Measurements from ENCODE around the gene GRM7.

Gene GRM7

GRCh38 chr3:6985848-6986247 lies 124.9 kb downstream of the GRM7 start:
- no peak for DNase-seq

- DNase-seq, result no peak
Observed at GRCh38 chr3:6989608-6990291, 128.8 kb downstream of the GRM7 start.

GRCh38 chr3:6994081-6994668 lies 133.3 kb downstream of the GRM7 start:
- DNase-seq, result peak in 1 of 2 experiments; percentile 0

- no peak for DNase-seq
Observed at GRCh38 chr3:7000501-7000900, 139.6 kb downstream of the GRM7 start.

- no peak for DNase-seq
Observed at GRCh38 chr3:7001370-7001769, 140.5 kb downstream of the GRM7 start.

- no peak for DNase-seq
Observed at GRCh38 chr3:7015683-7016440, 154.9 kb downstream of the GRM7 start.

- no peak for DNase-seq
Observed at GRCh38 chr3:7025581-7026300, 164.8 kb downstream of the GRM7 start.

GRCh38 chr3:7029562-7029961 lies 168.6 kb downstream of the GRM7 start:
- no peak for DNase-seq

- no peak for DNase-seq
Observed at GRCh38 chr3:7038394-7038793, 177.5 kb downstream of the GRM7 start.

- no peak for DNase-seq
Observed at GRCh38 chr3:7062714-7063113, 201.8 kb downstream of the GRM7 start.

- DNase-seq, result no peak
Observed at GRCh38 chr3:7070461-7070860, 209.5 kb downstream of the GRM7 start.

GRCh38 chr3:7074217-7074616 lies 213.3 kb downstream of the GRM7 start:
- DNase-seq, result no peak

GRCh38 chr3:7075117-7075516 lies 214.2 kb downstream of the GRM7 start:
- no peak for DNase-seq

- DNase-seq, result no peak
Observed at GRCh38 chr3:7075901-7076300, 215.0 kb downstream of the GRM7 start.

- DNase-seq, result no peak
Observed at GRCh38 chr3:7082244-7082643, 221.3 kb downstream of the GRM7 start.

- no peak for DNase-seq
Observed at GRCh38 chr3:7086417-7086816, 225.5 kb downstream of the GRM7 start.

GRCh38 chr3:7095116-7095515 lies 234.2 kb downstream of the GRM7 start:
- DNase-seq, result no peak

GRCh38 chr3:7100136-7100535 lies 239.2 kb downstream of the GRM7 start:
- no peak for DNase-seq

GRCh38 chr3:7106635-7107034 lies 245.7 kb downstream of the GRM7 start:
- DNase-seq, result no peak

- no peak for DNase-seq
Observed at GRCh38 chr3:7112523-7113056, 251.7 kb downstream of the GRM7 start.

GRCh38 chr3:7144697-7145308 lies 283.9 kb downstream of the GRM7 start:
- peak; percentile 7 to 19 for DNase-seq

- no peak for DNase-seq
Observed at GRCh38 chr3:7146529-7146928, 285.6 kb downstream of the GRM7 start.

GRCh38 chr3:7158516-7158915 lies 297.6 kb downstream of the GRM7 start:
- no peak for DNase-seq

Data from SHP77 (cell line).